Stimulated activated naive CD8-positive, alpha-beta T cell treated with anti-CD3 and anti-CD28 coated beads, Interleukin-15, amount 100 ng/mL, for 72 hours (primary cell): ENCODE results near the gene GNB4.

Experiments used
- ATAC-seq: fragments of 150-1000 bp; cut with Tn5 transposase; 2 replicates; pipeline ENCODE4 v1.10.0; 2021; ENCODE audit warnings: mild to moderate bottlenecking, moderate library complexity
- DNase-seq, 2 donors: peaks; one replicate each; pipeline ENCODE4 v3.0.0; 2021 to 2022
- H3K27ac Mint-ChIP-seq, 2 donors: one replicate each; pipeline ENCODE4 v1.8.0; 2022; ENCODE audit warnings: mild to moderate bottlenecking in 2 of 2, mixed read lengths in 2 of 2, moderate library complexity in 2 of 2
- H3K27me3 Mint-ChIP-seq: one replicate; pipeline ENCODE4 v1.8.0; 2022; ENCODE audit warnings: mixed read lengths
- H3K4me1 Mint-ChIP-seq: one replicate; pipeline ENCODE4 v1.8.0; 2022; ENCODE audit warnings: mild to moderate bottlenecking, mixed read lengths
- H3K4me3 Mint-ChIP-seq, 2 donors: one replicate each; pipeline ENCODE4 v1.8.0; 2022; ENCODE audit warnings: mild to moderate bottlenecking in 2 of 2, mixed read lengths in 2 of 2, moderate library complexity in 1 of 2
- H3K9me3 Mint-ChIP-seq, 2 donors: one replicate each; pipeline ENCODE4 v1.8.0; 2022; ENCODE audit warnings: mixed read lengths in 2 of 2

The GNB4 gene

GRCh38 chr3:179452176-179452564, 900 bp upstream of the GNB4 start:
- H3K27ac Mint-ChIP-seq: no peak overlapping the region

DNA sequence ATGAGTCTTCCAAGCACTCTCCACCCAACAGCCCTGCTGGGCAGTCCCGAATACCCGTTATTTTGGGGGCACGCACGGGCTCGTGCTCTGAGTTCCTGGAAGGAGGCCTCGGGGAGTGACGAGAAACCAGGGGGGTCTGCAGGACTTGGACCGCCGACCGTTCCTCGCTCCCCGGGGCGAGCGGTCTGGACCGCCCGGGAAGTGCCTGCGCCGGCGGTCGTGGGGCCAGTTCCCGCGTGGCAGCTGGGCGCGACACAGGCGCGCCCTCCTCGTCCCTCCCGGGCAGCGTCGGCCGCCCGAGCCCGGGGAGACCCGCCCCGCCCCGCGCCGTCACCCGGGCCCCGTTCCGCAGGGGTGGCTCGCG, 387 bp downstream of the GNB4 start:
- peak overlapping the region; percentile 46 to 68 for H3K27ac Mint-ChIP-seq
- ATAC-seq (peak; percentile 53), DNase-seq (peak in 1 of 2 donors; percentile 9)
- no peaks in the 10 kb centered on the region for H3K9me3 Mint-ChIP-seq
- peaks cover 96% of the 10 kb centered on the region for H3K27me3 Mint-ChIP-seq
- peaks cover 16% of the 10 kb centered on the region for H3K4me1 Mint-ChIP-seq
- H3K4me3 Mint-ChIP-seq: peak overlapping the region; percentile 76 to 81

More at GRCh38 chr3:179452176-179452564, 900 bp upstream of the GNB4 start:
- H3K27me3 Mint-ChIP-seq: peaks cover 86% of the 10 kb centered on the region
- H3K4me1 Mint-ChIP-seq: peaks cover 16% of the 10 kb centered on the region
- peak overlapping the region; percentile 89 to 90 for H3K4me3 Mint-ChIP-seq
- DNase-seq (no peak), ATAC-seq (no peak)
- H3K9me3 Mint-ChIP-seq: no peaks in the 10 kb centered on the region

GRCh38 chr3:179450261-179450701, 989 bp downstream of the GNB4 start:
- Mint-ChIP-seq H3K4me3 (peak overlapping the region; percentile 76 to 81), H3K4me1 (peaks cover 16% of the 10 kb centered on the region), H3K27me3 (peaks cover 90% of the 10 kb centered on the region), H3K27ac (no peak overlapping the region), H3K9me3 (no peaks in the 10 kb centered on the region)
- no peak for ATAC-seq
- DNase-seq: no peak

- H3K27ac Mint-ChIP-seq: no peak overlapping the region
- H3K27me3 Mint-ChIP-seq: peaks cover 84% of the 10 kb centered on the region
- DNase-seq (no peak), ATAC-seq (no peak)
- H3K9me3 Mint-ChIP-seq: no peaks in the 10 kb centered on the region
- peak overlapping the region; percentile 23 to 76 for H3K4me3 Mint-ChIP-seq
- peaks cover 16% of the 10 kb centered on the region for H3K4me1 Mint-ChIP-seq
Measured at GRCh38 chr3:179449636-179450035, 1.6 kb downstream of the GNB4 start.

DNA sequence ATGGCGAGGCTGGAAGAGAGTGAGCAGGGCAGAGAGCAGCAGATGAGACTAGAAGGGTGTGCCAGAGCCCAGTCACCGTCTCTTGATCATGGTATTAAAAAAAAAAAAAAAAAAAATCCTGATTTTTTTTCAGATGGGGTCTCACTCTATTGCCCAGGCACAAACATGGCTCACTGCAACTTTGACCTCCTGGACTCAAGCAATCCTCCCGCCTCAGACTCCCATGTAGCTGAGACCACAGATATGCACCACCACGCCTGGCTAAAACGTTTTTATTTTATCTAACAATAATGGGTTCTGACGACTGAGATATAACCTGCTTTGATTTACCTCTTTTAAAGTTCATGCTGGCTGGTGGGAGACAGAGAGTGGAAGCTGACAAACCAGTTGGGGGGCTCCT, 4.0 kb downstream of the GNB4 start:
- Mint-ChIP-seq H3K27ac (no peak overlapping the region), H3K4me1 (peaks cover 16% of the 10 kb centered on the region), H3K27me3 (peaks cover 60% of the 10 kb centered on the region), H3K9me3 (no peaks in the 10 kb centered on the region), H3K4me3 (no peak overlapping the region)
- ATAC-seq (no peak), DNase-seq (no peak)

- peaks cover 53% of the 10 kb centered on the region for H3K27me3 Mint-ChIP-seq
- no peak for ATAC-seq
Measured at GRCh38 chr3:179446501-179446900, 4.8 kb downstream of the GNB4 start.

GRCh38 chr3:179438841-179439240, 12.4 kb downstream of the GNB4 start:
- H3K4me3 Mint-ChIP-seq: no peak overlapping the region
- H3K9me3 Mint-ChIP-seq: no peaks in the 10 kb centered on the region
- no peak overlapping the region for H3K27ac Mint-ChIP-seq
- no peaks in the 10 kb centered on the region for H3K4me1 Mint-ChIP-seq
- no peak for DNase-seq
- ATAC-seq: no peak
- H3K27me3 Mint-ChIP-seq: peaks cover 6% of the 10 kb centered on the region

More at GRCh38 chr3:179446501-179446900, 4.8 kb downstream of the GNB4 start:
- Mint-ChIP-seq H3K4me3 (no peak overlapping the region), H3K4me1 (peaks cover 10% of the 10 kb centered on the region), H3K27ac (no peak overlapping the region), H3K9me3 (no peaks in the 10 kb centered on the region)
- DNase-seq: no peak

GRCh38 chr3:179436517-179436916, 14.8 kb downstream of the GNB4 start:
- DNase-seq (no peak), ATAC-seq (no peak)
- Mint-ChIP-seq H3K27ac (no peak overlapping the region), H3K4me1 (no peaks in the 10 kb centered on the region), H3K4me3 (no peak overlapping the region), H3K9me3 (no peaks in the 10 kb centered on the region), H3K27me3 (peaks cover 6% of the 10 kb centered on the region)

- Mint-ChIP-seq H3K9me3 (no peaks in the 10 kb centered on the region), H3K4me3 (no peak overlapping the region), H3K27me3 (peaks cover 6% of the 10 kb centered on the region), H3K4me1 (no peaks in the 10 kb centered on the region), H3K27ac (no peak overlapping the region)
- ATAC-seq: no peak
- no peak for DNase-seq
Measured at GRCh38 chr3:179432451-179432850, 18.8 kb downstream of the GNB4 start.

DNA sequence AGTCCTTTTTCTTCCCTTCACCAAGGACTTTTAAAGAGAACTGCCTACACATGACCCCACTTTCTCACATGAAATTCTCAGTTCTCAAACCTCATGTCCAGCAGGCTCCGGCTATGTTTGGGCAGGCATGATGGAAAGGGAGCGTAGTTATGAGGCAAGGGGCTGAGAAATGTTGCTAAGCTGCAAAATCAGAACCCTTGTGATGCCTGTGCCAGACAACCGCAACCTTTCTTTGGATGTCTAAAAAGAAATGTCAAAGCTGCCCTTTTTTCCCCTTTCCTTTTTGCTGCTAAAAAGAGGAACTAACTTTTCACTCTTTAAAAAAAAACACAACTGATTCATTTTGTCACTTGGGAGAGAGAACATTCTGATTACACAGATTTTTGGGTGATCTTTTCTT, 19.2 kb downstream of the GNB4 start:
- no peak overlapping the region for H3K27ac Mint-ChIP-seq
- H3K4me3 Mint-ChIP-seq: no peak overlapping the region
- peaks cover 6% of the 10 kb centered on the region for H3K27me3 Mint-ChIP-seq
- ATAC-seq (no peak), DNase-seq (no peak)
- H3K9me3 Mint-ChIP-seq: no peaks in the 10 kb centered on the region
- H3K4me1 Mint-ChIP-seq: no peaks in the 10 kb centered on the region

- no peak overlapping the region for H3K27ac Mint-ChIP-seq
- H3K4me3 Mint-ChIP-seq: no peak overlapping the region
- ATAC-seq (no peak), DNase-seq (no peak)
- H3K27me3 Mint-ChIP-seq: peaks cover 6% of the 10 kb centered on the region
- H3K9me3 Mint-ChIP-seq: no peaks in the 10 kb centered on the region
- no peaks in the 10 kb centered on the region for H3K4me1 Mint-ChIP-seq
Measured at GRCh38 chr3:179430277-179430870, 20.9 kb downstream of the GNB4 start.

DNA sequence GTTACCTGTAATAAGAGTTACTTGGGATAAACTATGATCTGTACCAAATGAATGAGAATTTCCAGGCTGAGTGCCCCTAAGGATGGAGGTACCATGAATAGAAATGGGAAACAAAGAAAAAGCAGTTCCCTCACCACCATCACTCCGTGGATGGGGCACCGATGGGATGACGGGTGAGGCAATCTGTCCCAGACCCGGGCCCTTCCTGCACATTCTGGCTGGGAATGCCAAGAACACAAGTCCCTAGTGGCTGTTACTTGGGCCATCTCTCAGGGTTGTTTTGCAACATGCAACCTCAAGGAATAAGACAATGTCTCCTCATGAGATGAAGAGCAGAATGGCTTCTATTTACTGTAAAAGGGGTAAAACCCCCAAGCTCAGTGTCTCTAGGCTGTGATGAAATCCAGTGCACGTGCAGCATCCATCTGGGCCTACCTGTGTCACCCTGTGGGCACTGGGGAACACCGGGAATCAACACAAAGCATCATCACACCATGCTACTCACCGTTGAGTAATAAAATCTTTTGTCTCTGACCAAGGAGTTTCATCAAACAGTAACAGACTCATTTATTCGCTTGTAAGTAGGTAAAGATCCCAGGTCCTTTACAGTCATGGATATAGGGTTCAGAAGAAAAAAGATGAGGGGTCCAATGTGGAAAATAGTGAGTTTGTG, 22.3 kb downstream of the GNB4 start:
- H3K27me3 Mint-ChIP-seq: peaks cover 6% of the 10 kb centered on the region
- H3K9me3 Mint-ChIP-seq: no peaks in the 10 kb centered on the region
- DNase-seq (no peak), ATAC-seq (no peak)
- H3K27ac Mint-ChIP-seq: no peak overlapping the region
- no peaks in the 10 kb centered on the region for H3K4me1 Mint-ChIP-seq
- H3K4me3 Mint-ChIP-seq: no peak overlapping the region

GRCh38 chr3:179425075-179425474, 26.2 kb downstream of the GNB4 start:
- H3K4me3 Mint-ChIP-seq: no peak overlapping the region
- peak overlapping the region in 1 of 2 donors; percentile 69 for H3K27ac Mint-ChIP-seq
- H3K4me1 Mint-ChIP-seq: no peaks in the 10 kb centered on the region
- DNase-seq (no peak), ATAC-seq (no peak)
- H3K27me3 Mint-ChIP-seq: peaks cover 6% of the 10 kb centered on the region
- H3K9me3 Mint-ChIP-seq: no peaks in the 10 kb centered on the region

- no peak for ATAC-seq
- H3K27me3 Mint-ChIP-seq: peaks cover 6% of the 10 kb centered on the region
Measured at GRCh38 chr3:179421500-179421899, 29.8 kb downstream of the GNB4 start.

DNA sequence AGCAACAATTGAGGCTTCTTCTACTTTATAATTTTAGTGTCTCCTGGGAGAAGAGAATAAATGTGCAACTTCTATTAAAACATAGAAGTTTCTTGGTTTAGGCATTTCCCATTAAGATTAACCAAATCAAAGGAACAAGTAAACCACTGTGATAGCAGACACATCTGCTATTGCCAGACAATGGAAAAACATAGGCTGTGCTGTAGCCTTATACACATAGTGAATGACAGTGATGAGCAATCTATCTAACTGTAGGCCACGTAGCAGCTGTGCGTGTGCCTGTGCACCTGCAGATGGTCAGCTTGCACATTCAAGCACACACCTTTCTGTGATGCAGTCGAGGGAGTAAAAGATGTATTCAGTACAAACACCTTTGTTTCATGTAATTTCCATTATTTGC, 32.7 kb downstream of the GNB4 start:
- H3K4me1 Mint-ChIP-seq: no peaks in the 10 kb centered on the region
- H3K27ac Mint-ChIP-seq: no peak overlapping the region
- ATAC-seq (no peak), DNase-seq (no peak)
- no peak overlapping the region for H3K4me3 Mint-ChIP-seq
- H3K9me3 Mint-ChIP-seq: no peaks in the 10 kb centered on the region
- H3K27me3 Mint-ChIP-seq: no peaks in the 10 kb centered on the region

More at GRCh38 chr3:179421500-179421899, 29.8 kb downstream of the GNB4 start:
- no peaks in the 10 kb centered on the region for H3K9me3 Mint-ChIP-seq
- no peak for DNase-seq
- no peak overlapping the region for H3K4me3 Mint-ChIP-seq
- no peaks in the 10 kb centered on the region for H3K4me1 Mint-ChIP-seq
- no peak overlapping the region for H3K27ac Mint-ChIP-seq

GRCh38 chr3:179416681-179417080, 34.6 kb downstream of the GNB4 start:
- Mint-ChIP-seq H3K4me1 (no peaks in the 10 kb centered on the region), H3K27me3 (no peaks in the 10 kb centered on the region), H3K4me3 (no peak overlapping the region), H3K27ac (no peak overlapping the region), H3K9me3 (no peaks in the 10 kb centered on the region)
- no peak for DNase-seq
- ATAC-seq: no peak

- H3K4me3 Mint-ChIP-seq: no peak overlapping the region
- ATAC-seq: no peak
- H3K27ac Mint-ChIP-seq: no peak overlapping the region
- H3K4me1 Mint-ChIP-seq: no peaks in the 10 kb centered on the region
- DNase-seq: no peak
- H3K27me3 Mint-ChIP-seq: no peaks in the 10 kb centered on the region
- no peaks in the 10 kb centered on the region for H3K9me3 Mint-ChIP-seq
Measured at GRCh38 chr3:179415377-179415776, 35.9 kb downstream of the GNB4 start.
